ENCODE data around the gene OARD1.

DNA sequence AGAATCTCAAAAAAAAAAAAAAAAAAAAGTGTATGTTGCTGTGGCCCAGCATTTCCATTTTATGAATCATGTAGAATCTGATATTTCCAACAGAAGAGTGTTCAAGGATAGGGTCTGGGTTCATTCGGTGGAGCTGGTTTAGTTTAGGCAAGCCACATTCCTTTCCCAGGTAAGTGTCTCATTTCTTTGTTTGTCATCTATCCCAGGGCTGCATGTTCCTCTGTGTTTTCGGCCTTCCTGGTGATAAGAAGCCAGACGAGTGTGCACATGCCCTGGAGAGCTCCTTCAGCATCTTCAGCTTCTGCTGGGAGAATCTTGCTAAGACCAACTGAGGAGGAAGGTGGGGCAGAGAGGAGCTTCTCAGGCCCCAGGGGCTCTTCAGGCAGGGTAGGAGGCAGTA is 38.9 kb upstream of the OARD1 start:
- TF ChIP-seq, protein P1, sequence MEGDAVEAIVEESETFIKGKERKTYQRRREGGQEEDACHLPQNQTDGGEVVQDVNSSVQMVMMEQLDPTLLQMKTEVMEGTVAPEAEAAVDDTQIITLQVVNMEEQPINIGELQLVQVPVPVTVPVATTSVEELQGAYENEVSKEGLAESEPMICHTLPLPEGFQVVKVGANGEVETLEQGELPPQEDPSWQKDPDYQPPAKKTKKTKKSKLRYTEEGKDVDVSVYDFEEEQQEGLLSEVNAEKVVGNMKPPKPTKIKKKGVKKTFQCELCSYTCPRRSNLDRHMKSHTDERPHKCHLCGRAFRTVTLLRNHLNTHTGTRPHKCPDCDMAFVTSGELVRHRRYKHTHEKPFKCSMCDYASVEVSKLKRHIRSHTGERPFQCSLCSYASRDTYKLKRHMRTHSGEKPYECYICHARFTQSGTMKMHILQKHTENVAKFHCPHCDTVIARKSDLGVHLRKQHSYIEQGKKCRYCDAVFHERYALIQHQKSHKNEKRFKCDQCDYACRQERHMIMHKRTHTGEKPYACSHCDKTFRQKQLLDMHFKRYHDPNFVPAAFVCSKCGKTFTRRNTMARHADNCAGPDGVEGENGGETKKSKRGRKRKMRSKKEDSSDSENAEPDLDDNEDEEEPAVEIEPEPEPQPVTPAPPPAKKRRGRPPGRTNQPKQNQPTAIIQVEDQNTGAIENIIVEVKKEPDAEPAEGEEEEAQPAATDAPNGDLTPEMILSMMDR (IDR thresholded peaks at IDR 0.05; ENCODE audit: insufficient read depth, low read length, poor library complexity, severe bottlenecking): no peak
- no peak for TF ChIP-seq EZH2phosphoT487 (conservative IDR thresholded peaks at IDR 0.05; ENCODE audit: low read length)

Data from SU-DHL-6 (cell line).